HG03039 (cell line): ENCODE data around the gene CNNM2.

Experiments
- ATAC-seq: cut with Tn5 transposase; IDR thresholded peaks from one replicate; pipeline ENCODE4 v1.9.1; 2021; ENCODE audit warnings: mild to moderate bottlenecking, moderate library complexity; ENCODE audit not compliant: unreplicated experiment

CNNM2 gene

DNA sequence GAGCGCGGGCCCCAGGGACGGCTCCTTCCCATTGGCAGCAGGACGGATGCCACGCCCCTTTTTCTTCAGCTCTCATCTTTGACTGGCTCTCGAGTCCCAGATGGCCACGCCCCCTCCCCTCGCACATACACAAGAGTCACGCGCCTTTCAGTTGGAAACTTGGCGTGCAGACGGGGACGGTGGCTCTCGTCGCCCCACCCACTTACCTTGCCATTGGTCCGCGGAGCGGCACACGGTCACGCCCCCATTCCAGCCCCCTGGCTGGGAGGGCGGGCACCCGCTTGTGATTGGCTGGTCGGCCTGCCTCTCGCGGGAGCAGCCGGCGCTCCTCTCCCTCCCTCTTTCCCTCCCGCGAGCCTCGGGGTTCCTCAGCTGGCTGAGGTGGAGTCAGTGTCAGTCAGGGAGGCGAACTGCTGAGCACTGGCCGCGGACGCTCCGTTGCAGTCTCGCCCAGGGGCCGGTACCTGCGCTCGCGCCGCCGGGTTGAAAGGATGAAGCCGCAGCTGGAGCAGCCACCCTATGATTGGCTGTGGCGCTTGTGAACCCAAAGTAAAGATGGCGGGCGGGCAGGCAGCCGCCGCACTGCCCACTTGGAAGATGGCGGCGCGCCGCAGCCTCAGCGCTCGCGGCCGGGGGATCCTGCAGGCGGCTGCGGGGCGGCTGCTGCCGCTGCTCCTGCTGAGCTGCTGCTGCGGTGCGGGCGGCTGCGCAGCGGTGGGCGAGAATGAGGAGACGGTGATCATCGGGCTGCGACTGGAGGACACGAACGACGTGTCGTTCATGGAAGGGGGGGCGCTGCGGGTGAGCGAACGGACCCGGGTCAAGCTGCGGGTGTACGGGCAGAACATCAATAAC, at the start of gene CNNM2:
CNNM2 (plus strand) TSS at position 333 of the 855 bp plus-strand sequence; CDS start at position 520, 187 bp downstream.
- peak; percentile 82 for ATAC-seq

DNA sequence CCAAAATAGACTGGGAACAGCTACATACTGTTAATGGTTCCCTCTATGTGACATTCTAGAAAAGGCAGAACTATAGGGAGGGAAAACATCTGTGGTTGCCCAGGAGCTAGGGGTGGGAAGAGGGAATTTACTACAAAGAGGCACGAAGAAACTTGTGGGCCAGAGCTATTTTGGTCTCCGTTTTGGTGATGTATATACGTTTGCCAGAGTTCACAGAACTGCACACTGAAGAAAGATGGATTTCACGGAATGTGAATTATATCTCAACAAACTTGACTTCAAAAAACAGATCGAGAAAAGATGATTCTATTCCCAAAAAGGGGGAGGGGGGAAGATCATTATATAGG, 49.2 kb upstream of the CNNM2 start:
- ATAC-seq = no peak

DNA sequence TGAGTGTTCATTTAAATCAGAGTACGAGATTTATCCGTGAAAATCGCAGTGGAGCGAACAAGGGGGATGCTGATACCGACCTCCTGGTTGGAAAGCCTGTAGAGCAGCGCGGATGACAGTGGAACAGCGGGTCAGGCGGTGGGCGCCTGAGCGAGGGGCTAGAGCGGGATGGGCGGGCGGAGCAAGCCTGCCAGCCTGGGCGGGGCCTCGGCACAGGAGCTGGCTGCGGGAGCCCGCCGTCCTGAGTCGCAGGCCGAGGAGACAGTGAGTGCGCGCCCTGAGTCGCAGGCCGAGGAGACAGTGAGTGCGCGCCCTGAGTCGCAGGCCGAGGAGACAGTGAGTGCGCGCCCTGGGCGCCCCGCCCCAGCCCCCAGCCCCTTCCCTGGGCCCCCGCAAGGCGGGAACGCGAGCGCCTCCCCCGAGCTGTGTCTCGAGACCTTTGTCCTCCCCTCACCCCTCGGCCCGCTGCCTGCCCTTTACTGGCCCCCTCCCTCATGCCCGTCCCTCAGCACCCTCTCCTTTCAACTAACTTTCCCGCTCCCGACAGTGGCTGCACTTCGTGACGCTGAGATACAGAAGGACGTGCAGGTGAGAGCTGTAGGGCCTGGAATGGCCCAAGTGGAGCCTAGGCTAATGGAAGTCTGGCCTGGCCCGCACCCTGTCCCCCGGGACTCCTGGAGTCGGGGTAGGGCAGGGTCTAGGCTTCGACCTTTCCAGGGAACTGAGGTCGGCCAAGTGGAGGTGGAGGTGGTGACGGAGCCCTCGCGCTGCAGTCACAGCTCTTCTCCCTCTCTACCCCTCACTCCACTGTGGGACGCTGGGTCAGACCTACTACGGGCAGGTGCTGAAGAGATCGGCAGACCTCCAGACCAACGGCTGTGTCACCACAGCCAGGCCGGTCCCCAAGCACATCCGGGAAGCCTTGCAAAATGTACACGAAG, 48.6 kb upstream of the CNNM2 start, which contains the start of gene AS3MT:
AS3MT (plus strand) TSS at position 213 of the 941 bp plus-strand sequence; CDS start at position 336, 123 bp downstream.
- ATAC-seq = no peak

DNA sequence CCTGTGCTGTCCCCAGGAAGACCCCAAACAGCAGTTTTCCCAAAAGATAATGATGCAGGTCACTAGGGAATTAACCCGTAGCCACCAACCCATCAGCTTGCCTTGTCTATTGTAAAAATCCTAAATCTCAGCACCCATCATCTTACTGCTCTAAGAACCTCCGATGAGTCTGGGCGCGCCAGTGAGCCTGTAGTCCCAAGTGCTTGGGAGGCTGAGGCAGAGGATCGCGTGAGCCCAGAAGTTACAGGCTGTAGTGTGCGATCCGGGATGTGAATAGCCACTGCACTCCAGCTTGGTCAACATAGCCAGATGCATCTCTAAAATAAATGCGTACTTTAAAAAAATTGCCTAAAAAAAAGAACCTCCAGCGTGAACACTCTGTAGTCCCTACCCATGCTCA, 47.9 kb upstream of the CNNM2 start:
- no peak for ATAC-seq

DNA sequence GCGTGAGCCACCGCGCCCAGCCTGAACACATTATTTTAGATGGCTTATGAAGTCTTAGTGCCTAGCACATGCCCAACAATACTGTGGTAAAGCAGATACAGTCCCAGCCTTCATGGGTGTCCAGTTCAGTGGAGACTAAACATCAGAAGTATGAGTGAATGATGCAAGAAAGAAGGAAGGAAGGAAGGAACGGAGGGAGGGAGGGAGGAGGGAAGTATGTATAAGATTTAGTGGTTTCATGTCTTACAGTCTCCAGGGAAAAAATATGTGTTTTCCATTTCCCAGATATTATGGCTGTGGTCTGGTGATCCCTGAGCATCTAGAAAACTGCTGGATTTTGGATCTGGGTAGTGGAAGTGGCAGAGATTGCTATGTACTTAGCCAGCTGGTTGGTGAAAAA, 45.9 kb upstream of the CNNM2 start:
- no peak for ATAC-seq

DNA sequence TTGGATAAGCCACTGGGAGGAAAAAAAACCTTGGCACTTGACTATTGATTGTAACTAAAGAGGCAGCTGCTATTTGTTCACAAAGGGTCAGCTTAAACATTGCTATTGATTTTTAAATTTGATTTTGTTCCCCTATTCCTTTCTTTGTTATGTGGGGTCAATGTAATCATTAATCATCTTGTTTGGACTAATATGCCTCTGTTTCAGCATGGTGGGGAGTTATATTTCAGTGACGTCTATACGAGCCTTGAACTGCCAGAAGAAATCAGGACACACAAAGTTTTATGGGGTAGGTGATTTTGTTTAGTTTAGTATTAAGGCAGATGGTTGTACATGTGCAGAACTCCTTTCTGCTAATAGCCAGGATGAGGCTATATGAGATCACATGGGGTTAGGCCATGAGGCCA, 41.3 kb upstream of the CNNM2 start:
- no peak for ATAC-seq

DNA sequence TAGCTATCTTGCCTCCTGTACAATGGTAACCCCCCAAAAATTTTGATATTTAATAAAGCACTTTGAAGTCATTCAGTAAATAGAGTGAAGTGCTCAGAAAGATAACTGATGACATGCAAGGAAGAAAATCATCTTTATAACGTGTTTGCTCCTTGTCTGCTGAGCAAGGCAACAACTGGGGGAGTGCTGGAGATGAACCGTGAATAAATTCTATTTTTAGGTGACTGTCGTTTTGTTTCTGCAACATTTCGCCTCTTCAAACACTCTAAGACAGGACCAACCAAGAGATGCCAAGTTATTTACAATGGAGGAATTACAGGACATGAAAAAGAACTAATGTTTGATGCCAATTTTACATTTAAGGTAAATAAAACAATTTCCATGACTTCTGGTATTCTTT, 39.5 kb upstream of the CNNM2 start:
- no peak for ATAC-seq

DNA sequence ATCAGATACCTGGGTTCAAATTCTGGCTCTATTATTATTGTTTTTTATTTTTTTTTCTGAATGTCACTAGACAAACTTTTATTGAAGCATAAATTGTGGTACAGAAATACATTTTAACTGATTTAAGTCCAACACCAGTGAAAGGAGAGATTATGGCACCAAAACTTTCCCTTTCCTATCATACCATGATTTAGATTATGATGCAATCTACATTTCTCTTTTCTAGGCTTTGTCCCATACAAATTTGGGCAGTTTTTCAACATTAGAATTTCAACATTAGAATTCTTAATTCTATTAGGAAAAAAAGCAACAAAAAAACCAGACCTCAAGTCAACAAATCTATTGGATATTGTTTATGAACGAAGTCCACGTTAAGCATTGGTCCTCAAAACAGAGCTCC, 37.8 kb upstream of the CNNM2 start:
- ATAC-seq = no peak

DNA sequence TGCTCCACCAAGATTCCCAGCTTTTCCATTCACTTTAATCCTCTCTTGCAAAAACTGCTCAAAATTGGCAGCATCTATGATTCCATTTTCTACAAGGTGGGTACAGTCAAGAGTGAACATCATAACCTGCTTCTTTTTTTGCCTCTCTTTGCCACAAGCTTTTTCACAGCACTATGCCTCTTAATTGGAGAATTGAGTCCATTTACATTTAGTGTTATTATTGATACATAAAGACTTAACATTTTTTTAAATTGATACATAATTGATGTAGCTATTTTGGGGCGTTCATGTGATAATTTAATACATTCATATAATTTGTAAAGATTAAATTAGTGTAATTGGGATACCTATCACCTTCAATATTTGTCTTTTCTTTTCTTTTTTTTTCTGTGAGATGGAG, 30.0 kb upstream of the CNNM2 start:
- ATAC-seq = no peak

DNA sequence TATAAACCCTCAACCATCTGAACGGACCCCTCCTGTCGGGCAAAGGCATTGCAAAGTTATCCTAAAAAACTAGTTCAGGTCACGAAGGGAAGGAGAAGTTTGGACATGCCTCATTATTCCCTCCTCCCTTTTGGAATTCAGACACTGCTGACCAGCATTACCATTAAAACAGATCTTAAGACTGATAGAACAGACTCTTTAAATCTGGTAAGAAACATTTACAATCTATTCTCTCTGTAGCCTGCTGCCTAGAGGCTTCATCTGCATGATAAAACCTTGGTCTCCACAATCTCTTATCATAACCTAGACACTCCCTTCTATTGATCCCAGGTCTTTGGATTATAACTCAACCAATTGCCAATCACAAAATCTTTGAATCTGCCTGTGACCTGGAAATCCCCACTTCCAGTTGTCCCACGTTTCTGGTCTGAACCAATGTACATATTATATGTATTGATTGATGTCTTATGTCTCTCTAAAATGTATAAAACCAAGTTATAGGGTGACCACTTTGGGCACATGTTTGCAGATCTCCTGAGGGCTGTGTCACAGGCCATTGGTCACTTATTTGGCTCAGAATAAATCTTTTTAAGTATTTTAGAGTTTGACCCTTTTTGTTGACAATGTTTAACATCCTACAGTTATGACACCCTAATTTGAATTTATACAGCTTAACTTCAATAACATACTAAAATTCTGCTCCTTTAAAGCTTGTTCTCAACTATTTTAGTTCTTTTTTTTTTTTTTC, 23.5 kb upstream of the CNNM2 start:
- ATAC-seq = no peak

DNA sequence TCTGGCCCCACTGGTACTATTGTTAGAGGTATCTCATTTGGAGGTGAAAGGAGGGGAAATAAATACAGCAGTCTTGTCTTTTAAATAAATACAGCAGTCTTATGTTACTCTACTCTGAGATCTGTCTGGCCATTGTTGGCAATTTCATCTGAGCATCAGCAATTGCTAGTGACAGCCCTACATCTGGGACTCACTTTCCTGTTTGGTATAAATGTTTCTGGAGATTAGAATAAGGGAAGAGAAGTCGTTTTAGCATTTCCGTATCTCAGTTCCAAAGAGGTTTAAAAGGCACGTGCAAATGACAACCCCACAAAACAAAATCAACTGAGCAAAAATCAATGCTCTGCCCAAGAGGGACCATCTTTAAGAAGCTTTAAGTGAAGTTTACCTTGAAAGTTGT, 18.1 kb upstream of the CNNM2 start:
- no peak for ATAC-seq

DNA sequence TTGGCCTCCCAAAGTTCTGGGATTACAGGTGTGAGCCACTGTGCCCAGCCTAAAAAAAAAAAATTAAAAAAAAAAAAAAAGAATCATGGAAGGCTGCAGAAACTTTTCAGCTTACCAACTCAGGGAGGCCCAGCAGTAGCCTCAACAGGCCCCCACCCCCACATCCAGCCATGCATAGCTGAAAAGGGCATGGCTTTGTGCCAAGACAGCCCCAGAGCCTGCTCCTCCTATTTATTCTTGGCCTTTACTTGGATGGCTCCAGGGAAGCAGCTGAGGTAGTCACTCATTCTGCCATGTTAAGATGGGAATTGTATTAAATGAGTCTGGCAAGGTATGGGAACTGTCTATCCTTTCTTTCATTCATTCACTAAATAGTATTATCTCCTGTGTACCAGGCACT, 13.7 kb upstream of the CNNM2 start:
- no peak for ATAC-seq

DNA sequence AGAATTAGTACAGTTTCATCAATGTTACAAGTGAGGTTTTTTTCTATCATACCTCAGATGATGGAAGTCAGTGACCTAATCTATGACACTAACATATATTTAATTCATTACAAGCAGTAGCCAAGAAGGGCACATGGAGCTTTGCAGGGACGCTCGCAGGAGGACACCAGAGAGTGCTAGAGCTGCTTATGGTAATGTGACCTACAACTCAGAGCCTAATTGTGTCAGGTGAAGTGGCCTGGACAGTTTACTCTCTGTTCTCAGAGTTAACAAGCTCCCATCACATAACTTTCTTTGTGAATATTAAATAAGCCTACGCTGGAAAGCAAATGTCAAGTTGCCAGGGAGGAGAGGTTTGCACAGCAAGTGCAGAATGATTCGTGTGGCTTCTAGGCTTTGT, 11.6 kb upstream of the CNNM2 start:
- no peak for ATAC-seq

DNA sequence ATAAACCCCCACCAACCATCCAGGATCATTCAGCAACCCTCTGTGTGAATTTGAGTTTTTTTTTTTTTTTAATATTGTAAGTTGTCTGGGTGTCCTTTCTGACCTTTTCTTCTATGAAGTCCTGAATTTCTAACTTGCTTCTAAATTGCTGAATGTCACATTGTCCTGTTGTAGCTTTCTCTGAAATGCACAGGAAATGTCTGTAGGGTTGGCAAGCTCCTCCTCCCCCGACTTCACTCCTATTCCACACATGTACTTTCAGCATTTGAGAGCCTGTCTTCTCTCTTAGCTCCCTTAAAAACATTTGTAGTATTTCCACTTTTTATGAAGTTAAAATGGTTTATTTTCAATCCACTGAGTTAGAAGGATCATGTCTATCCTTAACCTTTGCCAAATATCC, 3.3 kb upstream of the CNNM2 start:
- no peak for ATAC-seq

DNA sequence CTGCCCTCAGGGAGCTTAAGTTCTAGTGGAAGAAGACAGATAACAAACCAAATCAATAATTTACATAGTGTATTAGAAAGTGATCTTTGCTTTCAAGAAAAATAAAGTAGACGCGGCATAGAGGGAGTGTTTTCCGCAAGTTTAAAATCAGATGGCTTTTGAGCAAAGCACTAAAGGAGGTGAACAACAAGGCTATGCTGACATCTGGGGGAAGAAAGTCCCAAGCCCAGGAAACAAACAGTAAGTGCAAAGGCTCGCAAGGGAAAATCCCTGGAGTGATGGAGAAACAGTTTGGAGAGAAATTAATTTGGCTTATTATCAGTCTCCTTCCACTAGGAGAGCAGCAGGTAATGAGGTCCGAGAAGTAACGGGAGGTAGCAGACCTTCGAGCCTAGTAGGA, 1.9 kb upstream of the CNNM2 start:
- ATAC-seq = no peak

DNA sequence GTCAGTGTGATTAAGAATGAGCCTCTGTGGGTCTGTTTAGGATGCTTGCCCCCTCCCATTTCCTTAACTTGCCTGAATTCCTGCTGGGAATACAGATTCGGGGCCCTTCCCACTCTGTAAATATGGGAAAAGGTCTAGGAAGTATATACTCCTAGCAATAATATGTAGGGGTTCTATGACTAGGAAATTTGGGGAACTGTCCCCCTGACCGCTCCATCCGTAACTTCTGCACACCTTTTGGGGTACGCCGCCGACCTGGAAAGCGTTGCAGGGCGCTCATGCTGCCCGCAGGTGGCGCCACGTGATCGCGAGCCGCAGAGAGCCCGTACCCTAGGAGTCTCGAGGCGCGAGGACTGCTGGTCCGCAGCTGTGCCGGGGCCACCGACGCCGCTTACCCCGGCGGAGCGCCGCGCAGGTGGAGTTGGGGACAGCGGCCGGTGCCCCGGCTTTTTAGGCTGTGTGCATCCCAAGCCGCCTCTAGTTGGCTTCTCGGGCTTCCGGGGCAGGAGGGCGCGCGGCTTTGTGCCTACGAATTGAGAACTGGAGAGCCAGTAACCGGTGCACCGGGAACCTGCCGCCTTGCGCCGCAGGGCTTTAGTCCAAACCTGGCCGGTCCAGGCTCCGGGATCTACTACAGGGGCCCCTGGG, 656 bp upstream of the CNNM2 start:
- ATAC-seq = peak; percentile 34

DNA sequence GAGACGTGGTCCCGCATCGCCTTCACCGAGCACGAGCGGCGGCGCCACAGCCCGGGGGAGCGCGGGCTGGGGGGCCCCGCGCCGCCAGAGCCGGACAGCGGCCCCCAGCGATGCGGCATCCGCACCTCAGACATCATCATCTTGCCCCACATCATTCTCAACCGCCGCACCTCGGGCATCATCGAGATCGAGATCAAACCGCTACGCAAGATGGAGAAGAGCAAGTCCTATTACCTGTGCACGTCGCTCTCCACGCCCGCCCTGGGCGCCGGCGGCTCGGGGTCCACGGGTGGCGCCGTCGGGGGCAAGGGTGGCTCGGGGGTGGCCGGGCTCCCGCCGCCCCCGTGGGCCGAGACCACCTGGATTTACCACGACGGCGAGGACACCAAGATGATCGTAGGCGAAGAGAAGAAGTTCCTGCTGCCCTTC, 737 bp downstream of the CNNM2 start:
- no peak for ATAC-seq

DNA sequence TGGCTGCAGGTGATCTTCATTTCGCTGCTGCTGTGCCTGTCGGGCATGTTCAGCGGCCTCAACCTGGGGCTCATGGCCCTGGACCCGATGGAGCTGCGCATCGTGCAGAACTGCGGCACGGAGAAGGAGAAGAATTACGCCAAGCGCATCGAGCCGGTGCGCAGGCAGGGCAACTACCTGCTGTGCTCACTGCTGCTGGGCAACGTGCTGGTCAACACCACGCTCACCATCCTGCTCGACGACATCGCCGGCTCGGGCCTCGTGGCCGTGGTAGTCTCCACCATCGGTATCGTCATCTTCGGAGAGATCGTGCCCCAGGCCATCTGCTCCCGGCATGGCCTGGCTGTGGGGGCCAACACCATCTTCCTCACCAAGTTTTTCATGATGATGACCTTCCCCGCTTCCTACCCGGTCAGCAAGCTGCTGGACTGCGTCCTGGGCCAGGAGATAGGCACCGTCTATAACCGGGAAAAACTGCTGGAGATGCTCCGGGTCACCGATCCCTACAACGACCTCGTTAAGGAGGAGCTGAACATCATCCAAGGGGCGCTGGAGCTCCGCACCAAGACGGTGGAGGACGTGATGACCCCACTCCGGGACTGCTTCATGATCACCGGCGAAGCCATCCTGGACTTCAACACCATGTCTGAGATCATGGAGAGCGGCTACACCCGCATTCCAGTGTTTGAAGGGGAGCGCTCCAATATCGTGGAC, 1.3 kb downstream of the CNNM2 start:
- no peak for ATAC-seq

DNA sequence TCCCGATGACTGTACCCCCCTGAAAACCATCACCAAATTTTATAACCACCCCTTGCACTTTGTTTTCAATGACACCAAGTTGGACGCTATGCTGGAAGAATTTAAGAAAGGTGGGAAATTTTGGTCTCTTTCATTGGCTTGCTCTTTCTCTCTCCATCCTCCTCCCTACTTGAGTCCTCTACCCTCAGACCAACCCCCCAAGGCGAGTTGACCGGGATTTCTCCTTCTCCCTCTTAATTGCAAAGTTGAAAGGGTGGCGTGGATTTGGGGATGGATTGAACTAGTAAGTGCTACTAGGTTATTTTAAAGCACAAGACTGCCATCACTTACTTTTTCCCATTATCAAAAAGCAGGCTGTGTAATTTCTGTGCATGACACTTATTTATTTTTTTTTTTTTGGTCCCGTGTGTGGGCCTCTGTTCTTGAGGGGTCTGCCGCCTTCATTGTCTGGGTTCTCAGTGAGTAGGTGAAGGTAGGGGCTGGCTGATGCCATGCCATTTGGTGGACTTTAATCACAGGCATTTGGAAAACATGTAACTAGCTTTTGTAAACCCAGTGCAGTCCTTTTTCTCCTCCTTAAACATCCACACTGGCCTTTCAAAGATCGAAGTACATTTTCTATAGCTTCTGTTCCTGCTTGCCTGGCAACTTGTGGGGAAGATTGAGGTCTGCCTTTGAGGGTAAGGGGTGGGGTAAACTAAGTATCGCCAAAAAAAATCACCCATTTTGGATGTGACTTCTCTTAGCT, 2.1 kb downstream of the CNNM2 start:
- no peak for ATAC-seq
